AG04449 (cell line): Measurements from ENCODE around the gene SLC22A1.
A peak's percentile ranks its signal among the peaks of the same experiment; 100 is the strongest.

Source experiments
- CTCF ChIA-PET: fragments of 350-600 bp; formaldehyde crosslinking; extraction: SDS; loops from one replicate; lab custom pipeline; 2021; ENCODE audit warnings: antibody characterized with exemption; lab: Yijun Ruan, JAX
- POLR2A ChIA-PET: fragments of 400-600, 350-600 bp; formaldehyde crosslinking; extraction: SDS; loops from one replicate; lab custom pipeline; 2020; ENCODE audit warnings: antibody characterized with exemption, inconsistent platforms; lab: Yijun Ruan, JAX
- DNase-seq: peaks from one replicate; pipeline ENCODE4 v3.0.0-alpha.2; 2010; ENCODE audit warnings: low read depth, low spot score
- H3K4me3 ChIP-seq: 2 replicates; pipeline ENCODE4 v1.5.1; 2011; ENCODE audit warnings: low read depth, mild to moderate bottlenecking, control low read depth, low read length
- CTCF ChIP-seq: IDR thresholded peaks from one replicate; pipeline ENCODE4 v1.5.1; 2011; ENCODE audit warnings: mild to moderate bottlenecking, moderate library complexity, low read length, control low read depth, inconsistent platforms; ENCODE audit not compliant: insufficient read depth; ENCODE audit errors: missing control alignments

SLC22A1 gene

GRCh38 chr6:160102399-160102798 is 19.2 kb upstream of the SLC22A1 start:
- ChIA-PET POLR2A (no interaction called here), CTCF (interaction anchor here (1.2 to 4.2 kb wide), 4 partner anchors 14 to 353 kb away, joined by 3 to 17 read pairs (median 8); no protein-coding TSS in a partner anchor)
- no peak overlapping the region for H3K4me3 ChIP-seq
- TF ChIP-seq CTCF = no peak
- DNase-seq = no peak

GRCh38 chr6:160102956-160103824 is 18.4 kb upstream of the SLC22A1 start:
- POLR2A ChIA-PET = no interaction called here
- CTCF ChIA-PET = interaction anchor here (1.2 to 4.2 kb wide), 2 partner anchors 15 to 240 kb away, joined by 3 to 17 read pairs; no protein-coding TSS in a partner anchor

GRCh38 chr6:160103825-160104100 is 17.9 kb upstream of the SLC22A1 start:
- no peak for DNase-seq
- POLR2A ChIA-PET = no interaction called here
- H3K4me3 ChIP-seq = no peak overlapping the region
- CTCF ChIA-PET = interaction anchor here (4.2 kb wide), 1 partner anchor 15 kb away, joined by 17 read pairs; no protein-coding TSS in a partner anchor
- no peak for TF ChIP-seq CTCF

More at GRCh38 chr6:160102956-160103824, 18.4 kb upstream of the SLC22A1 start:
- TF ChIP-seq CTCF = peak; percentile 36
- H3K4me3 ChIP-seq = no peak overlapping the region
- DNase-seq = no peak

- DNase-seq = no peak
- H3K4me3 ChIP-seq = no peak overlapping the region
- ChIA-PET POLR2A (no interaction called here), CTCF (interaction anchor here (0.7 to 4.2 kb wide), 4 partner anchors 16 to 350 kb away, joined by 3 to 17 read pairs (median 9); no protein-coding TSS in a partner anchor)
- no peak for TF ChIP-seq CTCF
Measured at GRCh38 chr6:160104821-160105517, 16.6 kb upstream of the SLC22A1 start.

- no peak for DNase-seq
- POLR2A ChIA-PET = no interaction called here
- TF ChIP-seq CTCF = no peak
- CTCF ChIA-PET = interaction anchor here (1.0 to 1.9 kb wide), 3 partner anchors 8 to 349 kb away, joined by 3 to 13 read pairs (median 8); no protein-coding TSS in a partner anchor
- no peak overlapping the region for H3K4me3 ChIP-seq
Measured at GRCh38 chr6:160106010-160106409, 15.6 kb upstream of the SLC22A1 start.

- ChIA-PET CTCF (interaction anchor here (1.0 to 1.6 kb wide), 2 partner anchors 9 to 18 kb away, joined by 3 to 8 read pairs; no protein-coding TSS in a partner anchor), POLR2A (no interaction called here)
- TF ChIP-seq CTCF = no peak
Measured at GRCh38 chr6:160106701-160107100, 14.9 kb upstream of the SLC22A1 start.

More at GRCh38 chr6:160106701-160107100, 14.9 kb upstream of the SLC22A1 start:
- DNase-seq = no peak
- no peak overlapping the region for H3K4me3 ChIP-seq
